OCI-LY1 (cell line): Measurements from ENCODE around the gene IRGM.

Experiments
- H2AFZ ChIP-seq: fragments of 200-600 bp; sonication (generic), shearing (Covaris generic); 2 replicates; pipeline ENCODE4 v1.6.0; 2014; ENCODE audit warnings: antibody characterized with exemption, mild to moderate bottlenecking, low read length
- H3F3A ChIP-seq: fragments of 200-600 bp; sonication (generic), shearing (Covaris generic); 2 replicates; pipeline ENCODE4 v1.6.0; 2014; ENCODE audit warnings: mild to moderate bottlenecking, antibody characterized with exemption, low read length, moderate library complexity; ENCODE audit not compliant: insufficient read depth
- H3K27ac ChIP-seq: fragments of 200-600 bp; sonication (generic); 2 replicates; pipeline ENCODE4 v1.5.1; 2014; ENCODE audit warnings: low read length, mixed run types, mild to moderate bottlenecking, low read depth; ENCODE audit not compliant: poor library complexity, severe bottlenecking
- H3K27me3 ChIP-seq: fragments of 200-600 bp; sonication (generic); 2 replicates; pipeline ENCODE4 v1.6.0; 2014; ENCODE audit warnings: antibody characterized with exemption, mild to moderate bottlenecking, low read length, moderate library complexity; ENCODE audit not compliant: insufficient read depth
- H3K36me3 ChIP-seq: fragments of 200-600 bp; sonication (generic); 2 replicates; pipeline ENCODE4 v1.6.1; 2014; ENCODE audit warnings: mild to moderate bottlenecking, antibody characterized with exemption, low read length, moderate library complexity, mixed read lengths; ENCODE audit not compliant: insufficient read depth
- H3K4me1 ChIP-seq: fragments of 200-600 bp; sonication (generic); 2 replicates; pipeline ENCODE4 v1.5.1; 2014; ENCODE audit warnings: mild to moderate bottlenecking, low read length, moderate library complexity; ENCODE audit not compliant: insufficient read depth, severe bottlenecking
- H3K4me2 ChIP-seq: fragments of 200-600 bp; sonication (generic), shearing (Covaris generic); 2 replicates; pipeline ENCODE4 v1.6.1; 2014; ENCODE audit warnings: low read length
- H3K4me3 ChIP-seq: fragments of 200-600 bp; sonication (generic); 2 replicates; pipeline ENCODE4 v1.5.1; 2014; ENCODE audit warnings: low read length, low read depth, mild to moderate bottlenecking, mixed read lengths; ENCODE audit not compliant: poor library complexity, severe bottlenecking
- H3K79me2 ChIP-seq: fragments of 200-600 bp; shearing (Covaris generic); 2 replicates; pipeline ENCODE4 v1.6.1; 2016; ENCODE audit warnings: mixed run types, low read length, mixed read lengths; ENCODE audit not compliant: insufficient read depth
- H3K9ac ChIP-seq: fragments of 200-600 bp; sonication (generic), shearing (Covaris generic); 2 replicates; pipeline ENCODE4 v1.6.1; 2014; ENCODE audit warnings: mild to moderate bottlenecking, low read length, mixed read lengths
- H3K9me2 ChIP-seq: fragments of 200-600 bp; sonication (generic), shearing (Covaris generic); 2 replicates; pipeline ENCODE4 v1.6.1; 2014; ENCODE audit warnings: low read depth, mild to moderate bottlenecking, low read length, mixed read lengths
- H3K9me3 ChIP-seq: fragments of 200-600 bp; shearing (Covaris generic); 2 replicates; pipeline ENCODE4 v1.6.1; 2014; ENCODE audit warnings: low read length, mixed read lengths
- H4K20me1 ChIP-seq: fragments of 200-600 bp; sonication (generic), shearing (Covaris generic); 2 replicates; pipeline ENCODE4 v1.6.0; 2016; ENCODE audit warnings: mild to moderate bottlenecking, low read length; ENCODE audit not compliant: insufficient read depth
- CTCF ChIP-seq: fragments of 200-600 bp; sonication (generic), shearing (Covaris generic); IDR thresholded peaks from 2 replicates; pipeline ENCODE4 v1.5.1; 2017; ENCODE audit warnings: mild to moderate bottlenecking, antibody characterized with exemption, low read length, moderate library complexity, mixed read lengths
- EZH2 ChIP-seq: fragments of 200-600 bp; sonication (generic), shearing (Covaris generic); IDR thresholded peaks from 2 replicates; pipeline ENCODE4 v1.8.0; 2017; ENCODE audit warnings: borderline replicate concordance, mixed run types, mild to moderate bottlenecking, antibody characterized with exemption, low read length, moderate library complexity, mixed read lengths

IRGM gene

GRCh38 chr5:150846654-150847333, 473 bp downstream of the IRGM start:
- H3K79me2 ChIP-seq: no peaks in the 10 kb centered on the region
- no peaks in the 10 kb centered on the region for H3K9me3 ChIP-seq
- H3K4me1 ChIP-seq: no peaks in the 10 kb centered on the region
- H2AFZ ChIP-seq: no peak overlapping the region
- TF ChIP-seq EZH2: no peak
- TF ChIP-seq CTCF: peak; percentile 74
- 0 out of 2 replicates have a peak, but pooled peaks cover 3% of the 10 kb centered on the region for H3K27me3 ChIP-seq
- no peaks in the 10 kb centered on the region for H3K36me3 ChIP-seq
- H3K27ac ChIP-seq: no peak overlapping the region
- no peaks in the 10 kb centered on the region for H4K20me1 ChIP-seq
- no peaks in the 10 kb centered on the region for H3F3A ChIP-seq
- no peaks in the 10 kb centered on the region for H3K9me2 ChIP-seq
- no peak overlapping the region for H3K4me3 ChIP-seq
- no peak overlapping the region for H3K4me2 ChIP-seq
- H3K9ac ChIP-seq: no peak overlapping the region

GRCh38 chr5:150847334-150847695, 994 bp downstream of the IRGM start:
- Histone ChIP-seq H3K4me3 (no peak overlapping the region), H3F3A (no peaks in the 10 kb centered on the region), H3K9ac (no peak overlapping the region)

GRCh38 chr5:150848271-150848670, 1.9 kb downstream of the IRGM start:
- Histone ChIP-seq H3K27ac (no peak overlapping the region), H3K9me2 (no peaks in the 10 kb centered on the region)

More at GRCh38 chr5:150847334-150847695, 994 bp downstream of the IRGM start:
- Histone ChIP-seq H3K9me2 (no peaks in the 10 kb centered on the region), H3K79me2 (no peaks in the 10 kb centered on the region), H3K4me1 (no peaks in the 10 kb centered on the region), H2AFZ (no peak overlapping the region), H3K4me2 (no peak overlapping the region), H3K9me3 (no peaks in the 10 kb centered on the region), H3K27me3 (0 out of 2 replicates have a peak, but pooled peaks cover 3% of the 10 kb centered on the region), H3K27ac (no peak overlapping the region), H3K36me3 (no peaks in the 10 kb centered on the region), H4K20me1 (no peaks in the 10 kb centered on the region)
- TF ChIP-seq EZH2: no peak
- TF ChIP-seq CTCF: no peak

More at GRCh38 chr5:150848271-150848670, 1.9 kb downstream of the IRGM start:
- Histone ChIP-seq H3K4me3 (no peak overlapping the region), H3K27me3 (0 out of 2 replicates have a peak, but pooled peaks cover 3% of the 10 kb centered on the region), H3K9ac (no peak overlapping the region), H3K36me3 (no peaks in the 10 kb centered on the region), H4K20me1 (no peaks in the 10 kb centered on the region), H2AFZ (no peak overlapping the region), H3F3A (no peaks in the 10 kb centered on the region), H3K9me3 (no peaks in the 10 kb centered on the region), H3K4me2 (no peak overlapping the region), H3K4me1 (no peaks in the 10 kb centered on the region), H3K79me2 (no peaks in the 10 kb centered on the region)
- no peak for TF ChIP-seq EZH2
- TF ChIP-seq CTCF: no peak
